Choroid plexus epithelial cell (primary cell): ENCODE data around the gene TH.

Experiments
- DNase-seq: peaks from one replicate; pipeline ENCODE4 v3.0.0-alpha.2; 2010; ENCODE audit warnings: low read depth
- H3K4me3 ChIP-seq: 2 replicates; pipeline ENCODE4 v1.5.1; 2011; ENCODE audit warnings: low read depth, mild to moderate bottlenecking, control low read depth, low read length, moderate library complexity
- CTCF ChIP-seq: conservative IDR thresholded peaks from 2 replicates; pipeline ENCODE4 v1.5.1; 2011; ENCODE audit warnings: low read depth, mild to moderate bottlenecking, control low read depth, inconsistent platforms, low read length, moderate library complexity

The TH gene

GRCh38 chr11:2143799-2144543 is 27.6 kb downstream of the TH start:
- DNase-seq: no peak
- no peak overlapping the region for H3K4me3 ChIP-seq

GRCh38 chr11:2143477-2143798 is 28.2 kb downstream of the TH start:
- no peak overlapping the region for H3K4me3 ChIP-seq
- DNase-seq: no peak
- no peak for TF ChIP-seq CTCF

More at GRCh38 chr11:2143799-2144543, 27.6 kb downstream of the TH start:
- TF ChIP-seq CTCF: no peak

GRCh38 chr11:2142762-2143202 is 28.8 kb downstream of the TH start:
- H3K4me3 ChIP-seq: no peak overlapping the region
- DNase-seq: no peak
- TF ChIP-seq CTCF: no peak

GRCh38 chr11:2142300-2142759 is 29.3 kb downstream of the TH start:
- H3K4me3 ChIP-seq: no peak overlapping the region
- peak; percentile 38 for DNase-seq
- no peak for TF ChIP-seq CTCF

- TF ChIP-seq CTCF: no peak
- DNase-seq: no peak
- no peak overlapping the region for H3K4me3 ChIP-seq
Observed at GRCh38 chr11:2140411-2141400, 30.9 kb downstream of the TH start.

GRCh38 chr11:2139621-2140337 is 31.8 kb downstream of the TH start:
- H3K4me3 ChIP-seq: no peak overlapping the region
- no peak for TF ChIP-seq CTCF
- no peak for DNase-seq
